HL-60 (cell line): ENCODE measurements around the gene NMRAL1.

ENCODE experiments used
- DNase-seq, 2 experiments: peaks; one replicate each; pipeline ENCODE4 v3.0.0-alpha.2; 2010 to 2020; ENCODE audit warnings: low read depth in 1 of 2, low spot score in 1 of 2
- H3K27ac ChIP-seq: fragments of 250-450 bp; sonication (Bioruptor Pico); replicated peaks from 2 replicates; pipeline ENCODE4 v1.5.1; 2020; ENCODE audit warnings: mild to moderate bottlenecking, moderate library complexity
- H3K27me3 ChIP-seq: fragments of 250-450 bp; sonication (Bioruptor Pico); 2 replicates; pipeline ENCODE4 v1.5.1; 2021; ENCODE audit warnings: mild to moderate bottlenecking, moderate library complexity; ENCODE audit not compliant: insufficient read depth, poor library complexity, severe bottlenecking
- H3K4me3 ChIP-seq: replicated peaks from 2 replicates; pipeline ENCODE4 v1.5.1; 2011; ENCODE audit warnings: mild to moderate bottlenecking, control low read depth, low read length; ENCODE audit not compliant: insufficient read depth
- CTCF ChIP-seq: IDR thresholded peaks from one replicate; pipeline ENCODE4 v1.5.1; 2011; ENCODE audit warnings: low read length, control low read depth, inconsistent platforms; ENCODE audit not compliant: insufficient read depth
- GABPA ChIP-seq: IDR thresholded peaks from 2 replicates; pipeline ENCODE4 v1.6.1; 2012; ENCODE audit warnings: low read depth
- POLR2AphosphoS5 ChIP-seq: IDR thresholded peaks from 2 replicates; pipeline ENCODE4 v1.6.1; 2012; ENCODE audit warnings: low read depth
- REST ChIP-seq: IDR thresholded peaks from 2 replicates; pipeline ENCODE4 v1.6.1; 2012; ENCODE audit warnings: low read depth; ENCODE audit not compliant: insufficient replicate concordance
- SPI1 ChIP-seq: IDR thresholded peaks from 2 replicates; pipeline ENCODE4 v1.6.1; 2012; ENCODE audit warnings: low read depth, mild to moderate bottlenecking, borderline replicate concordance

NMRAL1 gene

GRCh38 chr16:4426021-4426684 is 48.3 kb downstream of the NMRAL1 start:
- peak in 1 of 2 experiments; percentile 38 for DNase-seq
- TF ChIP-seq SPI1 = no peak
- no peak; the same call in 1 of the 2 replicates for TF ChIP-seq POLR2AphosphoS5
- no peak for TF ChIP-seq CTCF
- Histone ChIP-seq H3K27ac (peak overlapping the region; percentile 94), H3K27me3 (no peaks in the 10 kb centered on the region), H3K4me3 (peak overlapping the region; percentile 94)

- Histone ChIP-seq H3K27me3 (no peaks in the 10 kb centered on the region), H3K4me3 (peak within 1 kb of the TSS; percentile 94), H3K27ac (peak within 1 kb of the TSS; percentile 94)
- TF ChIP-seq REST (peak; percentile 73), CTCF (no peak), GABPA (no peak), SPI1 (no peak), POLR2AphosphoS5 (peak; percentile 80)
- DNase-seq = peak; percentile 94 to 96
Observed at GRCh38 chr16:4425378-4426020, 48.9 kb downstream of the NMRAL1 start, which contains the start of gene DNAJA3. Gene DNAJA3 (plus strand): TSS chr16:4425868. CDS start chr16:4425882, 14 bp downstream.

- H3K27ac ChIP-seq = peak overlapping the region; percentile 75
Observed at GRCh38 chr16:4420505-4421105, 53.8 kb downstream of the NMRAL1 start.

More at GRCh38 chr16:4420505-4421105, 53.8 kb downstream of the NMRAL1 start:
- DNase-seq = peak in 1 of 2 experiments; percentile 61
- Histone ChIP-seq H3K27me3 (no peaks in the 10 kb centered on the region), H3K4me3 (no peak overlapping the region)
- no peak for TF ChIP-seq CTCF
- no peak for TF ChIP-seq GABPA
- TF ChIP-seq REST = no peak
- TF ChIP-seq POLR2AphosphoS5 = no peak
- TF ChIP-seq SPI1 = no peak; the same call in 1 of the 2 replicates
